HG02610 (cell line): Measurements from ENCODE around the gene PCA3.

Source experiments
- ATAC-seq: cut with Tn5 transposase; IDR thresholded peaks from one replicate; pipeline ENCODE4 v1.9.1; 2021; ENCODE audit warnings: mild to moderate bottlenecking, moderate library complexity; ENCODE audit not compliant: unreplicated experiment

The PCA3 gene

GRCh38 chr9:76820431-76820830 lies 56.2 kb downstream of the PCA3 start:
- ATAC-seq = no peak

- ATAC-seq = no peak
These were observed 63.2 kb downstream of the PCA3 start for GRCh38 chr9:76827296-76828080.

- no peak for ATAC-seq
These were observed 64.2 kb downstream of the PCA3 start for GRCh38 chr9:76828447-76828846.

- no peak for ATAC-seq
These were observed 71.5 kb downstream of the PCA3 start for GRCh38 chr9:76835571-76836283.
